Stimulated activated CD8-positive, alpha-beta memory T cell treated with anti-CD3 and anti-CD28 coated beads, Interleukin-7, amount 100 ng/mL, for 24 hours (primary cell): ENCODE data around the gene ARHGAP26.
"Not testable (repeated sequence)": the region's sequence is repeated elsewhere in the genome, so short reads cannot be mapped to it uniquely, and the experiment has no call there.

Experiments used
- DNase-seq: peaks from one replicate; pipeline ENCODE4 v3.0.0-alpha.2; 2020; ENCODE audit warnings: low read depth

The ARHGAP26 gene

DNA sequence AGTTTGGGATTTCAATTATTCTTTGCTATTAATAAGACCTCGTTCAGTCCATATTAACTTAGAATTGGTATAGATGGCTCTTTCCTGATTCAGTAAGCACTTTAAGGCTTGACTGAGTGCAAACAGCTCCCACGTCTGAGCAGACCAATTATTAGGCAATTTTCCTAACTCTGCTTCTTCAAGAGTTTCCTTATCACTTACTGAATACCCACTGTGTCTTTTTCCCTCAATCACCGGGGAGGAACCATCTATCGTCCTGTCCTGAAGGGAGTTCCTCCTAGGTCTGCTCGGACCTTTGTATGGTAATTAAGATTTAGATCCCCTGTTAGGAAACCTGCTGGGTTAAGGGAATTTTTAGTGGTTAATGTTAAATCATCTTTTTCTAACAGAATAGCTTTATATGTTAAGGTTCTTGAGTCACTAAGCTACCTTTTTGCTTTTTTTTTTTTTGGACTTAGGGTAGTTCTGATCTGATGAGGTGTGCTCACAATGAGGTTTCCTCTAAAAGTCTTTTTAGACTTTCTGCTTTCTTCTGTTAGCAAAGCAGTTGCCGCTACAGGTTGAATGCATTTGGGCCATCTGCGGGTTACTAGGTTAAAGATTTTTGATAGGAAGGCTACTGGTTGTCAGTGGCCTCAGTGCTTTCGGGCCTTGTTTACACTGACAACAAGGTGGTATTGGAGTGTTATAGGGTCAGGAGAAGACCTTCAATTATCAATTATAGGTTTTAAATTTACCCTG lies 322.7 kb downstream of the ARHGAP26 start:
- not testable (repeated sequence) for DNase-seq

- DNase-seq = no peak
These were observed 323.4 kb downstream of the ARHGAP26 start for GRCh38 chr5:143093452-143094086.

DNA sequence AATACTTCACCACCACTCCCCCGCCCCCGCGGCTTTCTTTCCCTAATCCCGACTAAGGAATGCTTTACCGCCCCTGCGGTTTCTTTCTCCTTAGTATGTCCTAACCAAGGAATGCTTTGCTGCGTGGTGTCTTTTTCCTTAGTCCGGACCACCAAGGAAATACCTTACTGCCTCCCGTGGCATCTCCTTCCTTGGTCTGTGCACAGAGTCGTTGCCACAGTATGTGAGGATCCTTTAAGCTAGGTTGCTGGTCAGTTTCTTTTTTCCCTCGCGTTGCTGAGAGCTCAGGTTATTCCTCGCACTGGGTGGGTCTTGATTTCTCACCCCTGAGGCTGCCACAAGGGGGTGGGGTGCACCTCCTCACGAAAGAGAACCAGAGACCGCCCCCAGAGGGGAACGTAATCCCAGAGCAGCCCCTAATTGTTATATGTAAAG lies 323.9 kb downstream of the ARHGAP26 start:
- no peak for DNase-seq

GRCh38 chr5:143094608-143095007 lies 324.4 kb downstream of the ARHGAP26 start:
- DNase-seq = not testable (repeated sequence)

- DNase-seq = no peak
These were observed 330.9 kb downstream of the ARHGAP26 start for GRCh38 chr5:143101121-143101520.

DNA sequence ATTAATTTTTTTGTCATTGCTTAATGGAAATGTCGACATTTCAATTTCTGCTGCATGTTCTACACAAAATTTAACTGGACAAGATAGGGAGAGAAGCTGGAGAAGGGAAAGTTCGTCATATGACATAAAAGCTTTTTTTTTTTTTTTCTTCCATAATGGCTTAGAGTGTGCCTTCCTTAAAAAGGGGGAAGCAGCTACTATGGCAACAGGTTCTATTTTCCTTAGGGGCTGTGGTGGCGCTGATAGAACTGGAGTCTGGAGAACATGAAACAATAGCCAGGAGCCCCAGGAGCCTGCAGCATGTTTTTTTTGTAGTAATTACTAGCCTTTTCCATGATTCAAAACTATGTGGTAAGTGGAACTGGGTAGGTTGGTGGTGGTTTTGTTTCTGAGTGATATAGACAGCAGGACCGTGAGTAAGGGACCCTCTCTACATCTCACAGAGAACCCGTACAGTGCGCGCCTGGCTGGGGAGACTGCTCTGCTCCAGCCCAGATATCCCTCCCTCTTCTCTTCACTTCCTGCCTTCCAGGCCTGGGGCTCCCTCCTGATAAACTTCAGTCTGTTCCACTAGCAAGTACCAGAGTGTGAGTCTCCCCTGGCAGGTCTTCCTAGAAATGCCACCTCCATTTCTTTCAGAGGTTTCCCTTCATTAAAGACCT lies 331.7 kb downstream of the ARHGAP26 start:
- DNase-seq = peak; percentile 4

GRCh38 chr5:143102411-143102810 lies 332.2 kb downstream of the ARHGAP26 start:
- DNase-seq = no peak

GRCh38 chr5:143105216-143105905 lies 335.2 kb downstream of the ARHGAP26 start:
- no peak for DNase-seq

DNA sequence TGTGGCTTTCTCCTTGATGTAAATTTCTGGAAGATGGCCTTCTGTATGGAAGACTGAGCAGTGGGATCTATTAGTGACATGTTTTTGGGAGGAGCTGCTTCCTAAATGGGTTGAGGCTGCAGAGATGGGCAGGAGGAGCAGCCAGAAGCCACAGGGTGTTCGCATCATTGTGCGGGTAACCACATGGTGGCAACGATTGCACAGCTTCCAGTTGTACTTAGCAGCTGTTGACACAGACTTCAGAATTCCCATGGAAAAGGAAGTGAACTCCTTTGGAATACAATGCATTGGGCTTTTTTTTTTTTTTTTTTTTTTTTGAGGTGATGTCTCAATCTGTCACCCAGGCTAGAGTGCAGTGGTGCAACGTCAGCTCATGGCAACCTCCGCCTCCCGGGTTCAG lies 336.0 kb downstream of the ARHGAP26 start:
- DNase-seq = no peak

- DNase-seq = no peak
These were observed 338.4 kb downstream of the ARHGAP26 start for GRCh38 chr5:143108498-143109128.

DNA sequence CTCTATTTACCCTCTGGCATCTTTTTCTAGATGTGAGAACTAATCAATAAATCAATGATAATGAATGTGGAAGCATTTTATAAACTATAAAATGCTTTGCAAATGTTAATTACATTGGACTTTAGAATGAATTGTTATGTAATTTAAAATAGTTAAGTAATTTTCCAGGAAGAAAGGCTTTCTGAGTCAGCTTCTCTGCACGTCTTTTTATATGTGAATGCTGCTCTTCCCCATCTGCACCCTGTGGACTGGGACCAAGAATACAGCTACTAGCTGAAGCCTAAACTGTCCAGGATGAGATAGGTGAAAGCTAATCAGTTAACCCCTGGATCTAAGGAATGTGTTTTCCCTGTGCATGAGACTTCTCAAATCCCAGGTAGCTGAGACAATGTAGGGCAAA lies 340.4 kb downstream of the ARHGAP26 start:
- no peak for DNase-seq

GRCh38 chr5:143111799-143112198 lies 341.6 kb downstream of the ARHGAP26 start:
- DNase-seq = no peak

DNA sequence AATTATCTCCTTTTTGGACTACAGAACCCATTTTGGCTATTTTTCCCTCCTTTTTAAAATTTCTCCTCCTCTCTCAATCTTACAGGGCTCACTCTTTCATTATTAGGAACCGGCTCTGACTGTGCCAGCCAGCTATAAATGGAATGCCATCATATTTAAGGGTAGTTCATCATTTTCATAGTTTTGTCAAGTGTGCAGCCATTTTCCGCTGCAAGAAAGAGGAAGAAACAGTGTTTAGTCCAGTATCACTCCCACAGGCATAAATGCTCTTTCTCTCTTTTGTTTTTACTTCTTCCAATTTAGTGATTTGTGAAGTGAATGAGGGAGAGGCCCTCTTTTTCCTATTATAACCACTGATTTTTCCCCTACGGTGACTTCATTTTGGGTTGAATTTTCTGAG lies 343.3 kb downstream of the ARHGAP26 start:
- no peak for DNase-seq

GRCh38 chr5:143114481-143114880 lies 344.3 kb downstream of the ARHGAP26 start:
- DNase-seq = no peak

- DNase-seq = no peak
These were observed 345.2 kb downstream of the ARHGAP26 start for GRCh38 chr5:143115381-143115780.

DNA sequence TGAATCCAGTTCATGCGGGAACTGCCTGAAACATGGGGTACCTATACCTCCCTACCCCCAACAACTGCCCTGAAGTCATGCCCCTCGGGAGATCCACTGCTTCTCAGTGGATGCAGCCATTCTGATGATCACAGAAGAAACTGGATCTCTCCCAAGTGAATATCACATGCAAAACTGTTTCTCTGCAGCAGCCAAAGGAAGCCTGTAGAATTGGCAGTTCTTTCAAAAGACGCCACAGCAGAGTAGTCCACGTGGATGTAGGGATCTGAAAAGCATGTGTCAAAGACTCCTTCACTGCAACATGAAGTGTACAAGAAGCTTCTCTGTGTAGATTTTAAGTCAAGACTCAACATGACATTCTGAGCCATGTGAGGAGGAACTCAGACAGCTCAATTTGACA lies 346.6 kb downstream of the ARHGAP26 start:
- no peak for DNase-seq

DNA sequence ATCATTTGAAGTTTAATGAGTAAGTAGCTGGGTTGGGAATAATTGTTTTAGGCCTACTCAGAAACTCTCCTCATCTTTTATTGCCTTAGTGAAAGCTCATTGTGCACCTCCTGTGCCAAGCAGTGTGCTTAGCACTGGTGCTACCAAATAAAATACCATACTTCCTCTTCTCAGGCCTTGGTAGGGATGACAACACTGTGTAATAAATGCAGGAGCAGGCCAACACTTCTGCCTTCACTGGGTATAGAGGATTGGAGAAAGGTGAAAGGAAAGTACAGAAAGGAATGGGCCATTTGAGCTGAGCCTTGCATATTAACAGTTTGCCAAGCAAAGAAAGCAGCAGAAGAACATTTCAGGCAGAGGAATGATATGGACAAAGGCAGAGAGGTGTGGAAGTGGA lies 347.6 kb downstream of the ARHGAP26 start:
- no peak for DNase-seq

DNA sequence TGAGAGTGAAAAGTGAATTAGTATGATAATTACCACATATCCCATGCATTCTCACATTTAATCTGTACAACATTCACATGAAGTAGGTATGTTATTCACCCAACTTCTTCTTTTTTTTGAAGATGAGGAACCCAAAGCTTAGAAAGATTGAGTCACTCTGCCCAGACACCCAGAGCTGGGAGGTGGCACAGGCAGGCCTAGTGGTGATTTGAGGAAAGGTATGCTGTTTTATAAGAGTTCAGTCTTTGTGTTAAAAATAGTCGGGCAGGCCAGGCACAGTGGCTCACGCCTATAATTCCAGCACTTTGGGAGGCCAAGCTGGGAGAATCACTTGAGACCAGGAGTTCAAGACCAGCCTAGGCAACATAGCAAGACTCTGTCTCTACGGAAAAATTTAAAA lies 348.0 kb downstream of the ARHGAP26 start:
- DNase-seq = no peak

DNA sequence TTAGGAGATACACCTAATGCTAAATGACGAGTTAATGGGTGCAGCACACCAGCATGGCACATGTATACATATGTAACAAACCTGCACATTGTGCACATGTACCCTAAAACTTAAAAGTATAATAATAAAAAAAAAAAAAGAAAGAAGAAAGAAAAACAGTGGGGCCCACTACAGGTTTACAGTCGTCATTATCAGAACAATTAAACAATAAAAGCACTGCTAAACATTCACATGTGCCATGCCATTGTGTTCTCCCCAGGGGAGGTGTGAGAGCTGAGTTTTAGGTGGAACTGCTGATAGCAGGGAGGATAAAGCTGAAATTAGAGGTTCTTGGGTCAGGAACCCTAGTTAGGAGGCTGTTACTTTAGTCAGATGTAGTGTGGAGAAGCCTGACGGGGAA lies 348.6 kb downstream of the ARHGAP26 start:
- DNase-seq = not testable (repeated sequence)

DNA sequence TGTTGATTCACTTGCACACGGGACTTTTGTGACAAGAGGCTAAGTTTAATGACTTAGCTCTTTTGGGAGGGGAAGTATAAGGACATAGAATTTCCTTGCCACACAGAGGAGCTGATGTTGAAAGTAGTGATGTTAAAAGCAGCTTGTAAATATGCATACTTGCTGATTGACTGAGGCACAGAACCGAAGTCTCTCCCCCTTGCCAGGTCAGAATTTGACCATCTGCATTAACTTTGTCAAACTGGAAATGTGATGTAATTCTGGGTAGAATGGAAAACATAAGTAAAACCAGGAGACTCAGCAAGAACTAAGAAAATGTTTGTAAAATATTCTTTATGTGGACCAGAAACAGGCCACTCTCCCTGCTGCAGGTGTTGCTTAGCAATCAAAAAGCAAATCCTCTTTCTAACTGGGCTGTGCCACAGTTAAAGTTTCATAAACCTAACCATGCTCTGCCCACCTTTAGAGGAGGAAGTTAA lies 349.2 kb downstream of the ARHGAP26 start:
- DNase-seq = no peak

DNA sequence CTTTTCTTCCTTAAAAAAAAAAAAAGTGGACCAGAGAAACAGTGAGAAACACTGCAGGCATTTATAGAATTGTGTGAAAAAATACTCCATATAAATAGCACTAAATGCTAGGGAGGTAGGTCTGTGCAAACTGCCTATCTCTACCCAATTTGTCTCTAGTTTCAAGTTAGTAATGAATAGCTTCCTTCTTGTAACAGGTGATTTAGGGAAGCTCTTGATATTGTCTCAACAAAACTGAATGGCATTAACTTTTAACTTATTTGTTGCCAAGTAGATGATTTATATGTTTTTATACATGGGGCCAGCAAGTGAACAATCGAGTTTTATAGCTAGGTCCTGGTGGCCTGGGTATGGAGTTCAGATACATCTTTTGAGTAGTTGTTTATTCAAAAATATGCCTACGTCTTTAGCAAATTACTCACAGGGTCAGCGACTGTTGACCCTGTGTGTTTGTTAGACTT lies 349.7 kb downstream of the ARHGAP26 start:
- DNase-seq = no peak
